Upper lobe of left lung (tissue), 6 donors: ENCODE measurements around the gene SNX33. TPM values are rescaled to one million over a fixed set of nuclear protein-coding genes. Genes with fewer than 3 reads are reported as not detected.

Source experiments
- ATAC-seq, 2 donors: fragments of 200-7000 bp; cut with Tn5 transposase; one replicate each; pipeline ENCODE4 v1.9.1; 2022; ENCODE audit warnings: mild to moderate bottlenecking in 2 of 2, moderate library complexity in 2 of 2; ENCODE audit not compliant: low FRiP score in 2 of 2
- DNase-seq, 2 donors: peaks; one replicate each; pipeline ENCODE4 v3.0.0-alpha.2; 2019 to 2020
- H3K27ac ChIP-seq, 4 donors: fragments of 200-600 bp; sonication (generic); one replicate each; pipeline ENCODE4 v1.5.1; 2016 to 2019
- H3K27me3 ChIP-seq, 4 donors: fragments of 200-600 bp; sonication (generic); one replicate each; pipeline ENCODE4 v1.5.1; 2017 to 2019
- H3K36me3 ChIP-seq, 4 donors: fragments of 200-600 bp; sonication (generic); one replicate each; pipeline ENCODE4 v1.5.1; 2016 to 2019
- H3K4me1 ChIP-seq, 4 donors: fragments of 200-600 bp; sonication (generic); one replicate each; pipeline ENCODE4 v1.5.1; 2018 to 2019
- H3K4me3 ChIP-seq, 4 donors: fragments of 200-600 bp; sonication (generic); one replicate each; pipeline ENCODE4 v1.5.1; 2017 to 2019; ENCODE audit warnings: mild to moderate bottlenecking in 2 of 4, moderate library complexity in 1 of 4
- H3K9me3 ChIP-seq, 4 donors: fragments of 200-600 bp; sonication (generic); one replicate each; pipeline ENCODE4 v1.5.1; 2018 to 2019
- CTCF ChIP-seq, 6 experiments: fragments of 450-650 bp in 4 of 6; fragments of 200-600 bp in 2 of 6; sonication (generic) in 2 of 6; IDR thresholded peaks; one replicate each; pipeline ENCODE4 v1.5.1; 2016 to 2019; ENCODE audit warnings: antibody characterized with exemption in 6 of 6
- EP300 ChIP-seq, 4 donors: sonication (generic); formaldehyde crosslinking; IDR thresholded peaks; one replicate each; pipeline ENCODE4 v1.5.1; 2017; ENCODE audit warnings: antibody characterized with exemption in 4 of 4, control low read depth in 2 of 4
- POLR2A ChIP-seq, 4 donors: fragments of 450-650 bp; IDR thresholded peaks; one replicate each; pipeline ENCODE4 v1.5.1; 2016 to 2017; ENCODE audit warnings: antibody characterized with exemption in 4 of 4, mild to moderate bottlenecking in 2 of 4
- POLR2AphosphoS5 ChIP-seq, 2 donors: sonication (generic); formaldehyde crosslinking; IDR thresholded peaks; one replicate each; pipeline ENCODE4 v1.5.1; 2017; ENCODE audit warnings: antibody characterized with exemption in 2 of 2
- WGBS, 2 donors: methylation state at CpG; one replicate each; pipeline ENCODE4 v1.1.5; 2017 to 2018; 5-methylcytosine and 5-hydroxymethylcytosine counted together
- total RNA-seq, 6 donors: library from RNA; depleted of rRNA in 4 of 6; stranded (reverse); fragments of >200 nt in 4 of 6; gene quantifications; one replicate each; pipeline versions ENCODE4 v1.1.0 to v1.2.1, GENCODE V29; 2016 to 2021
- donor health status: DM: no; HTN: no; CAD: no; lungs with moderate emphysema.
- donor health status: DM: no; HTN: yes; CAD: no; lungs with severe emphysema.

SNX33 gene
- total RNA-seq, 6 donors from 2014 or later, result 26.7 to 46.1 (median 31.7) TPM

- H3K4me3 ChIP-seq, result peak overlapping the region; percentile 63 to 82 (median 78)
- H3K4me1 ChIP-seq, result peaks cover 40 to 49% (median 45%) of the 10 kb centered on the region in 4 donors
- H3K27ac ChIP-seq, result peak overlapping the region; percentile 93 to 98 (median 96)
- no peaks in the 10 kb centered on the region for H3K27me3 ChIP-seq
- TF ChIP-seq EP300 (IDR thresholded peaks at IDR 0.05) (peak in 2 of 4 donors; percentile 62 to 71), POLR2A (IDR thresholded peaks at IDR 0.05) (no peak), POLR2AphosphoS5 (IDR thresholded peaks at IDR 0.05) (peak in 1 of 2 donors; percentile 72)
- ATAC-seq (peak; percentile 32 to 42), DNase-seq (peak in 1 of 2 donors; percentile 54)
- H3K36me3 ChIP-seq, result peaks cover 0 to 14% (median 2%) of the 10 kb centered on the region in 4 donors
- WGBS, 2 donors, result 0 to 2% methylated on average over 10 to 23 of the region's 26 CpGs
- no peaks in the 10 kb centered on the region for H3K9me3 ChIP-seq
Measured at GRCh38 chr15:75646944-75647364, 758 bp upstream of the SNX33 start.

GRCh38 chr15:75648156-75649000, 666 bp downstream of the SNX33 start:
- peak overlapping the region; percentile 63 to 82 (median 78) for H3K4me3 ChIP-seq
- peaks cover 0 to 14% (median 2%) of the 10 kb centered on the region in 4 donors for H3K36me3 ChIP-seq
- TF ChIP-seq EP300 (IDR thresholded peaks at IDR 0.05), result peak in 1 of 4 donors; percentile 0
- no peak for TF ChIP-seq CTCF (IDR thresholded peaks at IDR 0.05)
- H3K4me1 ChIP-seq, result peaks cover 52 to 63% (median 58%) of the 10 kb centered on the region in 4 donors
- ATAC-seq, result peak; percentile 44 to 68
- peak overlapping the region; percentile 93 to 98 (median 96) for H3K27ac ChIP-seq
- WGBS, 2 donors, result 9 to 21% methylated on average over 13 to 34 of the region's 34 CpGs
- no peaks in the 10 kb centered on the region for H3K9me3 ChIP-seq
- H3K27me3 ChIP-seq, result no peaks in the 10 kb centered on the region
- DNase-seq, result peak; percentile 45 to 89

DNA sequence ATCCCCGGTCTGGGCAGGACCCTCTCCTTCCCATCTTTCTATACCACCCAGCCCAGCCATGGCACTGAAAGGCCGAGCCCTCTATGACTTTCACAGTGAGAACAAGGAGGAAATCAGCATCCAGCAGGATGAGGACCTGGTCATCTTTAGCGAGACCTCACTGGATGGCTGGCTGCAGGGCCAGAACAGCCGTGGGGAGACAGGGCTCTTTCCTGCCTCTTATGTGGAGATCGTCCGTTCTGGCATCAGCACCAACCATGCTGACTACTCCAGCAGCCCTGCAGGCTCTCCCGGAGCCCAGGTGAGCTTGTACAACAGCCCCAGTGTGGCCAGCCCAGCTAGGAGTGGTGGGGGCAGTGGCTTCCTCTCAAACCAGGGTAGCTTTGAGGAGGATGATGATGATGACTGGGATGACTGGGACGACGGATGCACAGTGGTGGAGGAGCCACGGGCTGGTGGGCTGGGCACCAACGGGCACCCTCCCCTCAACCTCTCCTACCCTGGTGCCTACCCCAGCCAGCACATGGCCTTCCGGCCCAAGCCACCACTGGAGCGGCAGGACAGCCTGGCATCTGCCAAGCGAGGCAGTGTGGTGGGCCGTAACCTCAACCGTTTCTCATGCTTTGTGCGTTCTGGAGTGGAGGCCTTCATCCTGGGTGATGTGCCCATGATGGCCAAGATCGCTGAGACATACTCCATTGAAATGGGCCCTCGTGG, 1.5 kb downstream of the SNX33 start:
- Histone ChIP-seq H3K36me3 (peaks cover 0 to 14% (median 2%) of the 10 kb centered on the region in 4 donors), H3K27ac (peak overlapping the region; percentile 93 to 98 (median 96)), H3K4me3 (peak overlapping the region; percentile 63 to 82 (median 78)), H3K27me3 (no peaks in the 10 kb centered on the region), H3K9me3 (no peaks in the 10 kb centered on the region), H3K4me1 (peaks cover 58 to 67% (median 61%) of the 10 kb centered on the region in 4 donors)
- TF ChIP-seq POLR2AphosphoS5 (IDR thresholded peaks at IDR 0.05) (no peak), POLR2A (IDR thresholded peaks at IDR 0.05) (no peak), CTCF (IDR thresholded peaks at IDR 0.05) (no peak), EP300 (IDR thresholded peaks at IDR 0.05) (no peak)
- DNase-seq (no peak), ATAC-seq (no peak)
- WGBS, 2 donors, result 74 to 84% methylated on average over 16 to 19 of the region's 19 CpGs

DNA sequence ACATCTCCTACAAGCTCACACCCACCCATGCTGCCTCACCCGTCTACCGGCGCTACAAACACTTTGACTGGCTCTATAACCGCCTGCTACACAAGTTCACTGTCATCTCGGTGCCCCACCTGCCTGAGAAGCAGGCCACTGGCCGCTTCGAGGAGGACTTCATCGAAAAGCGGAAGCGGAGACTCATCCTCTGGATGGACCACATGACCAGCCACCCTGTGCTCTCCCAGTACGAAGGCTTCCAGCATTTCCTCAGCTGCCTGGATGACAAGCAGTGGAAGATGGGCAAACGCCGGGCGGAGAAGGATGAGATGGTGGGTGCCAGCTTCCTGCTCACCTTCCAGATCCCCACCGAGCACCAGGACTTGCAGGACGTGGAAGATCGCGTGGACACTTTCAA, 2.1 kb downstream of the SNX33 start:
- Histone ChIP-seq H3K4me3 (peak overlapping the region in 3 of 4 donors; percentile 77 to 82 (median 78)), H3K9me3 (no peaks in the 10 kb centered on the region), H3K27ac (peak overlapping the region in 1 of 4 donors; percentile 97), H3K4me1 (peaks cover 58 to 74% (median 66%) of the 10 kb centered on the region in 4 donors), H3K27me3 (no peaks in the 10 kb centered on the region), H3K36me3 (peaks cover 0 to 14% (median 2%) of the 10 kb centered on the region in 4 donors)
- no peak for DNase-seq
- TF ChIP-seq POLR2A (IDR thresholded peaks at IDR 0.05), result no peak
- no peak for TF ChIP-seq POLR2AphosphoS5 (IDR thresholded peaks at IDR 0.05)
- TF ChIP-seq EP300 (IDR thresholded peaks at IDR 0.05), result no peak
- no peak for TF ChIP-seq CTCF (IDR thresholded peaks at IDR 0.05)
- no peak for ATAC-seq
- 91% methylated on average over 10 to 18 of the region's 18 CpGs for WGBS, 2 donors
